Measurements from ENCODE around the gene ADAMTS16.

Gene ADAMTS16

DNA sequence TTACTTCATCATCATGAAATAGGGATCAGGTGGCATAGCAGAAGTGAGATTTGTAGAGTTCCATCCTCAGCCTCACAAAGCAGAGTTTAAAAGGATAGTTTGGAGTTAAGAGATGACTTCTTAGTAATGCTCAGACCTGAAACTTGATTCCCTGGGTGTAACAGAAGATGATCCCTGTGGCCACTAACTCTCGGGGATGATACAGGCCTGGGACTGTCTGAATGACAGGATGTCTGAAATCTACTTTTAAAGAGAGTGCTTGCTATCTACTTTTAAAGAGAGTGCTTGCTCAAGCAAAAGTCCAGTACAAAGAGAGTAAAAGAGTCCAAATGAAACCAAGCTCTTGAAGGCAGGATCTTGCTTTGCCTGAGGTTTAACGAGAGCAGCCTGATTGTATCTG lies 14.6 kb downstream of the ADAMTS16 start:
- TF ChIP-seq, protein P1, sequence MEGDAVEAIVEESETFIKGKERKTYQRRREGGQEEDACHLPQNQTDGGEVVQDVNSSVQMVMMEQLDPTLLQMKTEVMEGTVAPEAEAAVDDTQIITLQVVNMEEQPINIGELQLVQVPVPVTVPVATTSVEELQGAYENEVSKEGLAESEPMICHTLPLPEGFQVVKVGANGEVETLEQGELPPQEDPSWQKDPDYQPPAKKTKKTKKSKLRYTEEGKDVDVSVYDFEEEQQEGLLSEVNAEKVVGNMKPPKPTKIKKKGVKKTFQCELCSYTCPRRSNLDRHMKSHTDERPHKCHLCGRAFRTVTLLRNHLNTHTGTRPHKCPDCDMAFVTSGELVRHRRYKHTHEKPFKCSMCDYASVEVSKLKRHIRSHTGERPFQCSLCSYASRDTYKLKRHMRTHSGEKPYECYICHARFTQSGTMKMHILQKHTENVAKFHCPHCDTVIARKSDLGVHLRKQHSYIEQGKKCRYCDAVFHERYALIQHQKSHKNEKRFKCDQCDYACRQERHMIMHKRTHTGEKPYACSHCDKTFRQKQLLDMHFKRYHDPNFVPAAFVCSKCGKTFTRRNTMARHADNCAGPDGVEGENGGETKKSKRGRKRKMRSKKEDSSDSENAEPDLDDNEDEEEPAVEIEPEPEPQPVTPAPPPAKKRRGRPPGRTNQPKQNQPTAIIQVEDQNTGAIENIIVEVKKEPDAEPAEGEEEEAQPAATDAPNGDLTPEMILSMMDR (IDR thresholded peaks at IDR 0.05; ENCODE audit: low read length, missing control alignments) = no peak
- no peak overlapping the region for H3K4me3 ChIP-seq (replicated peaks; ENCODE audit: low read depth, low read length)
- DNase-seq (ENCODE audit: low read depth) = no peak

DNA sequence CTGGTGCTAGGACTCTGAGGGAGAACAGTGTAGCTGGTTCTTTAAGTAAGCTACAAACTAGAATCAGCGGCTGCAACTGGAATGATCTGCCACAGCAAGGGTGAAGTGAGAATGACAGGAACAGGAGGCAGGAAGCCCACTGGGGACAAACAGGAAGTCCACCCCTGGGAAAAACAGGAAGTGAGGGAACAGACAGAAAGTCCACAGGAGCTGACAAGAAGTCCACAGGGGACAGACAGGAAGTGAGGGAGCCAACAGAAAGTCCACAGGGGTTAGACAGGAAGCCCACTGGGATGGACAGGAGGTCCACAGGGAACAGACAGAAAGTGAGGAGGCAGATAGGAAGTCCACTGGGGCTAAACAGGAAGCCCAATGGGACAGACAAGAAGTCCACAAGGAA lies 15.5 kb downstream of the ADAMTS16 start:
- no peak overlapping the region for H3K4me3 ChIP-seq (replicated peaks; ENCODE audit: low read depth, low read length)
- no peak for DNase-seq (ENCODE audit: low read depth)
- TF ChIP-seq, protein P1 (IDR thresholded peaks at IDR 0.05; ENCODE audit: low read length, missing control alignments) = no peak

DNA sequence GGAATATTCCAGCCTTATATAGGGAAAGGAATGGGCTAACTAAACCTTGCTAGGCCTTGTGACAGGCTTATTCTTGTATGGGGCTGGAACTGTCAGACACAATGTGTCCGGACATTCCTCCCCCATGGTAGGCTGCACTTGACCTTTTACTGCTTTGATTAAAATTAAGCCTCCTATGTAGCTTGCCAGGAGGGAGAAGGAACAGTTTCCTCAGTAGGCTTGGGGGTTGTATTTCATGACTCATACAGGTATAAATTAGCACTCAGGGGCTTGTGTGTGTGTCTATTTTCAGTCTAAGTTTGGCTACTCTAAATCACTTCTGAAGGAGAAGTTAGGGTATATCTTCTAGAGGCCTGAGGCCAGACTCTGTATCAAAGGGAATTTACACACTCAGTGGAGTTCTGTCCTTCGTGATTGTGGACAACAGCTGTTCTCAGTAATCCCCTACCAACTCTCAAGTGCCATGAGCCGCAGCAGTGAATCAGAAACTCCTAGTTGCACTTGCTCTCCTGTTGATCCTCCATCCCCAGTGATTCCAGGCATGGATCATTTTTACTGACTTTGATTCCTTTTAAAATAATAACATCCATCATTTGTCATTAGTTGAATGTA lies 16.4 kb downstream of the ADAMTS16 start:
- no peak overlapping the region for H3K4me3 ChIP-seq (replicated peaks; ENCODE audit: low read depth, low read length)
- no peak for DNase-seq (ENCODE audit: low read depth)
- TF ChIP-seq, protein P1 (IDR thresholded peaks at IDR 0.05; ENCODE audit: low read length, missing control alignments) = no peak

DNA sequence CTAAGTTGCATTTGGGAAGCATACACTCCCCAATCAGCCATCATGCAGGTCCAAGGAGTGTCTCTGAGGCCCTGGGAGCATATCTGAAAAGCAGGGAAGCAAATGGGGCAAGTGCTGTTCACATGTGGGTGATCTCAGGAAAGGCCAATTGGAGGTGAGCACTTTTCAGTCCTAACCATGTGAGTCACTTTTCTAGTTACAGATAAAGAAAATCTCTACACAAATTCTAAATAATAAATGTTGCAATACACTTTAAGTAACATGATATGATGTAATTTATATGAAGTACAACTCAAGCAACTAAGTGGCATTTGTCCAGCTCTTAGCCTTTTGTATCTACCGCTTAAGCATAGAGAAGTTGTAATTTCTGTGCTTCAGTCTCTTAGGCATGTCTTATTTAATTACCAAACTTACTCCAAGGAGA lies 18.4 kb downstream of the ADAMTS16 start:
- TF ChIP-seq, protein P1 (IDR thresholded peaks at IDR 0.05; ENCODE audit: low read length, missing control alignments) = no peak
- DNase-seq (ENCODE audit: low read depth) = peak; percentile 7
- no peak overlapping the region for H3K4me3 ChIP-seq (replicated peaks; ENCODE audit: low read depth, low read length)

DNA sequence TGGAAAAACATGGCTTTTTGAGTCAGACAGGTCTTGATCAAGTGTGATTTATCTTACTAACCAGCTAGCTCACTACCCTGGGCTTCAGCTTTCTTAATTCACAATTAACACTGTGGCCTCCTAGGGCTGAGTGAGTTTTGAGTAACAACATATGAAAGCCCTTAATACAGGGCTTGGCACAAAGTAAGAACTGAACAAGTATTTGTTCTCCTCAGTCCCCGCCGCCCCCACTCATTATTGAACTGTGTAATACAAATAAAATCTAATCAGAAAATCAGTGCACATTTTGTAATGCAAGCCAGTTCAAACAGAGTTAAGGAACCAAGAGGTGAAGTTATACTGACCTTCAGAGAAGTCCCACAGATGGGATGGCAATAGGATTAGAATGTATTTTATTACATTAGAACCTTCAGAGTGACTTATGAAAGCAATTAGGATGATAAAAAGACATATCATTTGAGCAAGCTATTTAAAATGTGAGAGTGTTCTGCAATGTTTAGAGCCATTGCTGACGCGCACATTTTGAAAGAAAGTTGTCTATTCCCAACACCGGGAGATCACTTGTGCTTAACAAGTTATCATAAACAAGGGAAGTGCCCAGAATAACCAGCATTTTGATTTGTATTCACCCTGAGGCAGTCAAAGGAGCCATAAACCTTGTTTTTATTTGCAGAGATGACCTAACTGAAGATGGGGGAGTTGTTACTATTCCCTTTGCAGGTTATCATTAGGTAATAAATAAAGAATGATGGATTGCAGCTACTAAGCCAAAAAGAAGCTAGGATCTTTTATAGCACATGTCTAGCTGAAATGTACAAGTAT lies 19.4 kb downstream of the ADAMTS16 start:
- TF ChIP-seq, protein P1 (IDR thresholded peaks at IDR 0.05; ENCODE audit: low read length, missing control alignments) = no peak
- DNase-seq (ENCODE audit: low read depth) = no peak
- H3K4me3 ChIP-seq (replicated peaks; ENCODE audit: low read depth, low read length) = no peak overlapping the region

DNA sequence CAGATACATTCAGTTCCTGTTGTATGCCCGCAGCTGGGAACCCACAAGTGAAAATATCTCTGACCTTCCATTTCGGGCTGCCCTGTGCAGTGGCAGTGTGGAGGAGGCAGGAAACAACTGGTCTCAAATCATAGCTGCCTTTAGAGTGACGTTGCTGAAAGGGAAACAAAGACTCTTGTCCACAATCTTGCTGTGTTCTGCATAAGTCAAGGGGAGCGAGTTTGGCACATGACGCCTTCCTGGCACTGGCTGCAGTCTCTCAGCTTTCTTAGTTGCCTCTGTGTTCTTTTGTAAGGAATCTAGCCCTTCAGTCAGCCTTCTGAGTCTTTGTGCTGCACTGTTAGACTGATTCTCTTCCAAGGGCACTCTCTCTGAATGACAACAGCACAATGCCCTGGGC lies 24.0 kb downstream of the ADAMTS16 start:
- TF ChIP-seq, protein P1 (IDR thresholded peaks at IDR 0.05; ENCODE audit: low read length, missing control alignments) = no peak
- no peak overlapping the region for H3K4me3 ChIP-seq (replicated peaks; ENCODE audit: low read depth, low read length)
- DNase-seq (ENCODE audit: low read depth) = no peak
